ENCODE data around the gene SAMD11. TPM values are rescaled to one million over a fixed set of nuclear protein-coding genes. Genes with fewer than 3 reads are reported as not detected.

Gene SAMD11
- total and polyA plus RNA-seq, 2 donors from 2014 or later = 13.3 to 21.4 TPM

DNA sequence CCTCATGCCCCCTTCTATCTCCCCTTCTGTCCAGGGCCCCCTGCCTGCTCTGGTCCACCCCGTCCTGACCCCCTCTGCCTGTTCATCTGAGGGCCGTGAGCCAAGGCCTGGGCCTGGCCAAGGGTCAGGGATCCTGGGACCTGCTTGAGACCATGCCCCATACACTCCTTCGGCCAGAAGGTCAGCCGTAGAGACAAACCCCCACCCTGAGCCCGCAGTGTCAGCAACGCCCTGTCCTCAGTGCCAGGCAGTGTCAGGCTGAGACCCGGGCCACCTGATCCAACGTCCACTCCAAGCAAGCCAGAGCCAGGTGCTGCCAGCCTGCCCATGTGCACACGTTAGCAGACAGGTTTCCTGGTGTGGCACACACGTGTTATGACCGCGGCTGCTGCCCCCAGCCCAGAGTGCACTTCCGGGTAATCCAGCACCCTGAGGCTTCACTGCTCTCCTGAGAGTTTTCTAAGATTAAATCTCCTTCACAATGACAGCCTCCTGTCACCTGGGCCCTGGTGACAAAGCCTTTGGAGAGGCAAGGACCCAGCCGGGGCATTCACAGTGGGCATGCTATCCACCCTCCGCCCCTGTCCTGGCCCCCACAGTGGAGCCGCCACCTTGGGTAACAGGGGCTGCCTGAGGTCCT, 10.1 kb upstream of the SAMD11 start:
- H3K36me3 ChIP-seq (ENCODE audit: control insufficient read depth in 2 of 3, insufficient read depth in 3 of 3, low read length in 3 of 3) = no peaks in the 10 kb centered on the region
- no peak overlapping the region for H3K4me3 ChIP-seq (ENCODE audit: low read length in 3 of 3)
- TF ChIP-seq, protein P1, sequence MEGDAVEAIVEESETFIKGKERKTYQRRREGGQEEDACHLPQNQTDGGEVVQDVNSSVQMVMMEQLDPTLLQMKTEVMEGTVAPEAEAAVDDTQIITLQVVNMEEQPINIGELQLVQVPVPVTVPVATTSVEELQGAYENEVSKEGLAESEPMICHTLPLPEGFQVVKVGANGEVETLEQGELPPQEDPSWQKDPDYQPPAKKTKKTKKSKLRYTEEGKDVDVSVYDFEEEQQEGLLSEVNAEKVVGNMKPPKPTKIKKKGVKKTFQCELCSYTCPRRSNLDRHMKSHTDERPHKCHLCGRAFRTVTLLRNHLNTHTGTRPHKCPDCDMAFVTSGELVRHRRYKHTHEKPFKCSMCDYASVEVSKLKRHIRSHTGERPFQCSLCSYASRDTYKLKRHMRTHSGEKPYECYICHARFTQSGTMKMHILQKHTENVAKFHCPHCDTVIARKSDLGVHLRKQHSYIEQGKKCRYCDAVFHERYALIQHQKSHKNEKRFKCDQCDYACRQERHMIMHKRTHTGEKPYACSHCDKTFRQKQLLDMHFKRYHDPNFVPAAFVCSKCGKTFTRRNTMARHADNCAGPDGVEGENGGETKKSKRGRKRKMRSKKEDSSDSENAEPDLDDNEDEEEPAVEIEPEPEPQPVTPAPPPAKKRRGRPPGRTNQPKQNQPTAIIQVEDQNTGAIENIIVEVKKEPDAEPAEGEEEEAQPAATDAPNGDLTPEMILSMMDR (IDR thresholded peaks at IDR 0.05; ENCODE audit: borderline replicate concordance, extremely low read depth, insufficient read depth) = no peak
- DNase-seq = peak in 3 of 5 donors; percentile 32 to 73 (median 58)
- H3K9me3 ChIP-seq (ENCODE audit: control insufficient read depth in 2 of 3, insufficient read depth in 1 of 3, low read length in 3 of 3) = no peaks in the 10 kb centered on the region
- H3K9ac ChIP-seq (ENCODE audit: low read length in 3 of 3) = no peak overlapping the region
- no peaks in the 10 kb centered on the region for H3K27me3 ChIP-seq (ENCODE audit: control insufficient read depth, insufficient read depth, low read length)
- intact Hi-C loops (cut with DNase I) = no loop called here
- no peak overlapping the region for H3K27ac ChIP-seq (ENCODE audit: low read depth in 2 of 2, low read length in 2 of 2)
- peaks cover 0 to 42% (median 4%) of the 10 kb centered on the region in 3 donors for H3K4me1 ChIP-seq (ENCODE audit: control insufficient read depth in 2 of 3, insufficient read depth in 2 of 3, low read depth in 1 of 3, low read length in 3 of 3)
- FAIRE-seq = no peak

GRCh38 chr1:914131-914890, 9.4 kb upstream of the SAMD11 start:
- peaks cover 0 to 42% (median 4%) of the 10 kb centered on the region in 3 donors for H3K4me1 ChIP-seq (ENCODE audit: control insufficient read depth in 2 of 3, insufficient read depth in 2 of 3, low read depth in 1 of 3, low read length in 3 of 3)
- peak in 2 of 5 donors; percentile 55 to 61 for DNase-seq

GRCh38 chr1:914891-915280, 8.8 kb upstream of the SAMD11 start:
- Histone ChIP-seq H3K4me1 (ENCODE audit: control insufficient read depth in 2 of 3, insufficient read depth in 2 of 3, low read depth in 1 of 3, low read length in 3 of 3) (peaks cover 0 to 45% (median 4%) of the 10 kb centered on the region in 3 donors), H3K9ac (ENCODE audit: low read length in 3 of 3) (no peak overlapping the region), H3K27me3 (ENCODE audit: control insufficient read depth, insufficient read depth, low read length) (no peaks in the 10 kb centered on the region), H3K27ac (ENCODE audit: low read depth in 2 of 2, low read length in 2 of 2) (no peak overlapping the region), H3K36me3 (ENCODE audit: control insufficient read depth in 2 of 3, insufficient read depth in 3 of 3, low read length in 3 of 3) (no peaks in the 10 kb centered on the region), H3K4me3 (ENCODE audit: low read length in 3 of 3) (no peak overlapping the region), H3K9me3 (ENCODE audit: control insufficient read depth in 2 of 3, insufficient read depth in 1 of 3, low read length in 3 of 3) (no peaks in the 10 kb centered on the region)
- no peak for FAIRE-seq
- DNase-seq = peak in 1 of 5 donors; percentile 39
- intact Hi-C loops (cut with DNase I) = no loop called here
- TF ChIP-seq, protein P1 (IDR thresholded peaks at IDR 0.05; ENCODE audit: borderline replicate concordance, extremely low read depth, insufficient read depth) = no peak

More at GRCh38 chr1:914131-914890, 9.4 kb upstream of the SAMD11 start:
- no peak overlapping the region for H3K27ac ChIP-seq (ENCODE audit: low read depth in 2 of 2, low read length in 2 of 2)
- H3K36me3 ChIP-seq (ENCODE audit: control insufficient read depth in 2 of 3, insufficient read depth in 3 of 3, low read length in 3 of 3) = no peaks in the 10 kb centered on the region
- no peak overlapping the region for H3K4me3 ChIP-seq (ENCODE audit: low read length in 3 of 3)
- no peak for FAIRE-seq
- no peaks in the 10 kb centered on the region for H3K27me3 ChIP-seq (ENCODE audit: control insufficient read depth, insufficient read depth, low read length)
- TF ChIP-seq, protein P1 (IDR thresholded peaks at IDR 0.05; ENCODE audit: borderline replicate concordance, extremely low read depth, insufficient read depth) = no peak
- intact Hi-C loops (cut with DNase I) = no loop called here
- no peak overlapping the region for H3K9ac ChIP-seq (ENCODE audit: low read length in 3 of 3)
- H3K9me3 ChIP-seq (ENCODE audit: control insufficient read depth in 2 of 3, insufficient read depth in 1 of 3, low read length in 3 of 3) = no peaks in the 10 kb centered on the region
